ENCODE data around the gene USP16.

DNA sequence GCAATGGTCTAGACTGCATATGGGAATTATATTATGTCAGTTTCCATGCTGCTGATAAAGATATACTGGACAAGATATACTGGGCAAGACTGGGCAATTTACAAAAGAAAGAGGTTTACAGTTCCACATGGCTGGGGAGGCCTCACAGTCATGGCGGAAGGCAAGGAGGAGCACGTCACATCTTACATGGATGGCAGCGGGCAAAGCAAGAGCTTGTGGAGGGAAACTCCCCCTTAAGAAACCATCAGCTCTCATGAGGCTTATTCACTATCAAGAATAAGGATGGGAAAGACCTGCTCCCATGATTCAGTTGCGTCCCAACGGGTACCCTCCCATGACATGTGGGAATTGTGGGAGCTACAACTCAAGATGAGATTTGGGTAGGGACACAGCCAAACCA lies 27.8 kb downstream of the USP16 start:
- TF ChIP-seq, protein P1, sequence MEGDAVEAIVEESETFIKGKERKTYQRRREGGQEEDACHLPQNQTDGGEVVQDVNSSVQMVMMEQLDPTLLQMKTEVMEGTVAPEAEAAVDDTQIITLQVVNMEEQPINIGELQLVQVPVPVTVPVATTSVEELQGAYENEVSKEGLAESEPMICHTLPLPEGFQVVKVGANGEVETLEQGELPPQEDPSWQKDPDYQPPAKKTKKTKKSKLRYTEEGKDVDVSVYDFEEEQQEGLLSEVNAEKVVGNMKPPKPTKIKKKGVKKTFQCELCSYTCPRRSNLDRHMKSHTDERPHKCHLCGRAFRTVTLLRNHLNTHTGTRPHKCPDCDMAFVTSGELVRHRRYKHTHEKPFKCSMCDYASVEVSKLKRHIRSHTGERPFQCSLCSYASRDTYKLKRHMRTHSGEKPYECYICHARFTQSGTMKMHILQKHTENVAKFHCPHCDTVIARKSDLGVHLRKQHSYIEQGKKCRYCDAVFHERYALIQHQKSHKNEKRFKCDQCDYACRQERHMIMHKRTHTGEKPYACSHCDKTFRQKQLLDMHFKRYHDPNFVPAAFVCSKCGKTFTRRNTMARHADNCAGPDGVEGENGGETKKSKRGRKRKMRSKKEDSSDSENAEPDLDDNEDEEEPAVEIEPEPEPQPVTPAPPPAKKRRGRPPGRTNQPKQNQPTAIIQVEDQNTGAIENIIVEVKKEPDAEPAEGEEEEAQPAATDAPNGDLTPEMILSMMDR (IDR thresholded peaks at IDR 0.05; ENCODE audit: low read depth, low read length), result no peak
- no peak for TF ChIP-seq EZH2phosphoT487 (IDR thresholded peaks at IDR 0.05; ENCODE audit: low read depth)

Measured in OCI-LY3 (cell line).